Measurements from ENCODE around the gene MBTPS1.

MBTPS1 gene

GRCh38 chr16:84052071-84052622 is 64.6 kb downstream of the MBTPS1 start:
- DNase-seq = no peak
- H3K9me3 Mint-ChIP-seq = no peaks in the 10 kb centered on the region
- no peaks in the 10 kb centered on the region for H3K27me3 Mint-ChIP-seq (ENCODE audit: low read depth, poor library complexity)
- TF ChIP-seq, protein P1, sequence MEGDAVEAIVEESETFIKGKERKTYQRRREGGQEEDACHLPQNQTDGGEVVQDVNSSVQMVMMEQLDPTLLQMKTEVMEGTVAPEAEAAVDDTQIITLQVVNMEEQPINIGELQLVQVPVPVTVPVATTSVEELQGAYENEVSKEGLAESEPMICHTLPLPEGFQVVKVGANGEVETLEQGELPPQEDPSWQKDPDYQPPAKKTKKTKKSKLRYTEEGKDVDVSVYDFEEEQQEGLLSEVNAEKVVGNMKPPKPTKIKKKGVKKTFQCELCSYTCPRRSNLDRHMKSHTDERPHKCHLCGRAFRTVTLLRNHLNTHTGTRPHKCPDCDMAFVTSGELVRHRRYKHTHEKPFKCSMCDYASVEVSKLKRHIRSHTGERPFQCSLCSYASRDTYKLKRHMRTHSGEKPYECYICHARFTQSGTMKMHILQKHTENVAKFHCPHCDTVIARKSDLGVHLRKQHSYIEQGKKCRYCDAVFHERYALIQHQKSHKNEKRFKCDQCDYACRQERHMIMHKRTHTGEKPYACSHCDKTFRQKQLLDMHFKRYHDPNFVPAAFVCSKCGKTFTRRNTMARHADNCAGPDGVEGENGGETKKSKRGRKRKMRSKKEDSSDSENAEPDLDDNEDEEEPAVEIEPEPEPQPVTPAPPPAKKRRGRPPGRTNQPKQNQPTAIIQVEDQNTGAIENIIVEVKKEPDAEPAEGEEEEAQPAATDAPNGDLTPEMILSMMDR (IDR thresholded peaks at IDR 0.05) = no peak
- H3K36me3 Mint-ChIP-seq (ENCODE audit: low read depth) = peaks cover 47% of the 10 kb centered on the region
- no peak overlapping the region for H3K4me3 Mint-ChIP-seq
- H3K27ac Mint-ChIP-seq = no peak overlapping the region
- H3K4me1 Mint-ChIP-seq = peaks cover 34% of the 10 kb centered on the region

DNA sequence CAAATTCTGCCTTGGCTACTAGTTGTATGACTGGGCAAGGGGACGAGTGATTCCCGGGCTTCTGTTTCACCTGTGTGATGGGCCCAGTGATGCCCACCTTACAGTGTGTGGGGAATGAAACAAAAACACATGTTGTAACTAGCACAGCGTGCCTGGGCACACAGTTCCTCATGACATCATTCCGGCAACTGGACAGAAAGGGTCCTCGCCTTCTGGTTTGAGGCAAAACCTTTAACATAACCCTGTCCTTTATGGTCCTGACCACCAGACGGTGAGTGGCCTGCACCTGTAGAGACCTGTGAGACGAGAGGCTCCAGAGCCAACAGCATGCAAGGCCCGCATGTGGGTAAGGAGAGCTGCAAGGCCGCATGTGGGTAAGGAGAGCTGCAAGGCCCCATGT is 66.4 kb downstream of the MBTPS1 start:
- TF ChIP-seq, protein P1 (IDR thresholded peaks at IDR 0.05) = no peak
- H3K27ac Mint-ChIP-seq = no peak overlapping the region
- DNase-seq = no peak
- no peaks in the 10 kb centered on the region for H3K27me3 Mint-ChIP-seq (ENCODE audit: low read depth, poor library complexity)
- H3K36me3 Mint-ChIP-seq (ENCODE audit: low read depth) = peaks cover 31% of the 10 kb centered on the region
- H3K4me3 Mint-ChIP-seq = no peak overlapping the region
- H3K4me1 Mint-ChIP-seq = peaks cover 24% of the 10 kb centered on the region
- H3K9me3 Mint-ChIP-seq = no peaks in the 10 kb centered on the region

GRCh38 chr16:84049403-84050060 is 67.2 kb downstream of the MBTPS1 start:
- peaks cover 17% of the 10 kb centered on the region for H3K4me1 Mint-ChIP-seq
- DNase-seq = no peak

DNA sequence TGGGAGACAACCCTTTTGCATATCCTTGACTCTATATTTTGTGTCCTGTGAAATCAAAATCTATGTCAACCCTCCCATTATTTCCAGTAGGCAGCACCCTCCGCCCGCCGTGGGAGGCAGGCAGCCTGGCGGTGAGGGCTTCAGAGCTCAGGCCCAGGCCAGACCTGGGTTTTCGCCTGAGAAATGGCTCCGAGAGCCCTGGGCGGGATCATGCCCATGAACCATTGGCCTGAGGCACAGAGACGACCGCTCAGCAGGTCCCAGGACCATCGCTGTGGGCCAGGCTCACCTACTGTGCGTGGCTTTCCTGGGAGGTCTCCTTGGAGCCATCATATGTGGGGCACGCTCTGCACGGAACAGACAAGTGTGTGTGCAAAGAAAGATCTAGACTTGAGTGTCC is 67.9 kb downstream of the MBTPS1 start:
- no peak overlapping the region for H3K27ac Mint-ChIP-seq
- H3K4me3 Mint-ChIP-seq = no peak overlapping the region
- peaks cover 17% of the 10 kb centered on the region for H3K36me3 Mint-ChIP-seq (ENCODE audit: low read depth)
- TF ChIP-seq, protein P1 (IDR thresholded peaks at IDR 0.05) = no peak
- H3K9me3 Mint-ChIP-seq = no peaks in the 10 kb centered on the region
- H3K27me3 Mint-ChIP-seq (ENCODE audit: low read depth, poor library complexity) = peaks cover 8% of the 10 kb centered on the region
- no peak for DNase-seq
- peaks cover 22% of the 10 kb centered on the region for H3K4me1 Mint-ChIP-seq

More at GRCh38 chr16:84049403-84050060, 67.2 kb downstream of the MBTPS1 start:
- H3K27me3 Mint-ChIP-seq (ENCODE audit: low read depth, poor library complexity) = peaks cover 4% of the 10 kb centered on the region
- no peaks in the 10 kb centered on the region for H3K9me3 Mint-ChIP-seq
- H3K36me3 Mint-ChIP-seq (ENCODE audit: low read depth) = peaks cover 24% of the 10 kb centered on the region
- no peak overlapping the region for H3K27ac Mint-ChIP-seq
- H3K4me3 Mint-ChIP-seq = no peak overlapping the region
- TF ChIP-seq, protein P1 (IDR thresholded peaks at IDR 0.05) = no peak

DNA sequence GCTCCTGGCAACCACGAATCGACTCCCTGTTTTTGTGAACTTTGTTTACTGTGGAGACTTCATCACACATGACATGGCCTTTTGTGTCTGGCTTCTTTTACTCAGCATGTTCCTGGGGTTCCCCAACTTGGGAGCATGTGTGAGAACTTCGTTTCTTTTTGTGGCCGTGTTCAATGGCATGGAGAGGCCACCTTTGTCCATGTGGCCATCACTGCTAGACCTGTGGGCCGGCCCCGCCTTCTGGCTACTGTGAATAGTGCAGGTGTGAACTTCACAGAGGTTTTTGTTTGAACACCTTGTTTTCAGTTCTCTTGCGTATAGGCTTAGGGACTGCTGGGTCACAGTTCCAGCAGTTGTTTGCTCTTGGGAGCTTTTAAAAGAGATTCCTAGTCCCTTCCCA is 68.5 kb downstream of the MBTPS1 start:
- Mint-ChIP-seq H3K4me1 (peaks cover 24% of the 10 kb centered on the region), H3K9me3 (no peaks in the 10 kb centered on the region), H3K36me3 (ENCODE audit: low read depth) (peaks cover 11% of the 10 kb centered on the region), H3K27ac (peak overlapping the region; percentile 20), H3K4me3 (no peak overlapping the region), H3K27me3 (ENCODE audit: low read depth, poor library complexity) (peaks cover 9% of the 10 kb centered on the region)
- DNase-seq = no peak
- TF ChIP-seq, protein P1 (IDR thresholded peaks at IDR 0.05) = peak; percentile 23

DNA sequence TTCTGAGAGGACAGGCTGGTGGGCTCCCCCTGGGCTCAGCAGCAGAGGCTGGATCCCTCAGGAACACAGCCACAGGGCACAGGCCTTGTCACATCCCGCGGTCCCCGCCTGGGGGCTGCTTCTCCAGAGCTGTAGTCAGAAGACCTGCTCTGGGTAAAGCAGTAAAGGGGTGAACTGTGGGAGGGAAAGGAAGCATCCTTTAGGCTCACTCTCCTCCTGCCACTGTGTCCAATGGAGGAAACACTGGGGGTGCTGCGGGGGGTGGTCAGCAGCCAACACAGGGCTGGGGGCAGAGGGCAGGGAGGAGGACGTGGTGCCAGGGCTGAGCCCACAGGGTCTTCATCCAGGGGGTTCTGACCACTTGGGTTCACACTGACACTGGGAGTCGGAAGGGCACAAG is 69.1 kb downstream of the MBTPS1 start:
- H3K9me3 Mint-ChIP-seq = no peaks in the 10 kb centered on the region
- H3K4me3 Mint-ChIP-seq = no peak overlapping the region
- peaks cover 15% of the 10 kb centered on the region for H3K27me3 Mint-ChIP-seq (ENCODE audit: low read depth, poor library complexity)
- DNase-seq = no peak
- TF ChIP-seq, protein P1 (IDR thresholded peaks at IDR 0.05) = no peak
- H3K36me3 Mint-ChIP-seq (ENCODE audit: low read depth) = peaks cover 5% of the 10 kb centered on the region
- peaks cover 24% of the 10 kb centered on the region for H3K4me1 Mint-ChIP-seq
- H3K27ac Mint-ChIP-seq = no peak overlapping the region
